Activated CD4-positive, CD25-positive, alpha-beta regulatory T cell treated with anti-CD3 and anti-CD28 coated beads, Interleukin-2, amount 50 U/mL, for 24 hours (primary cell): ENCODE data around the gene TBCEL.
"Not testable (repeated sequence)": the region's sequence is repeated elsewhere in the genome, so short reads cannot be mapped to it uniquely, and the experiment has no call there.

Source experiments
- ATAC-seq, 2 donors: fragments of 150-1000 bp; cut with Tn5 transposase; one replicate each; pipeline ENCODE4 v1.10.0; 2021; ENCODE audit warnings: mild to moderate bottlenecking in 1 of 2, moderate library complexity in 1 of 2

TBCEL gene, protein sequence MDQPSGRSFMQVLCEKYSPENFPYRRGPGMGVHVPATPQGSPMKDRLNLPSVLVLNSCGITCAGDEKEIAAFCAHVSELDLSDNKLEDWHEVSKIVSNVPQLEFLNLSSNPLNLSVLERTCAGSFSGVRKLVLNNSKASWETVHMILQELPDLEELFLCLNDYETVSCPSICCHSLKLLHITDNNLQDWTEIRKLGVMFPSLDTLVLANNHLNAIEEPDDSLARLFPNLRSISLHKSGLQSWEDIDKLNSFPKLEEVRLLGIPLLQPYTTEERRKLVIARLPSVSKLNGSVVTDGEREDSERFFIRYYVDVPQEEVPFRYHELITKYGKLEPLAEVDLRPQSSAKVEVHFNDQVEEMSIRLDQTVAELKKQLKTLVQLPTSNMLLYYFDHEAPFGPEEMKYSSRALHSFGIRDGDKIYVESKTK

DNA sequence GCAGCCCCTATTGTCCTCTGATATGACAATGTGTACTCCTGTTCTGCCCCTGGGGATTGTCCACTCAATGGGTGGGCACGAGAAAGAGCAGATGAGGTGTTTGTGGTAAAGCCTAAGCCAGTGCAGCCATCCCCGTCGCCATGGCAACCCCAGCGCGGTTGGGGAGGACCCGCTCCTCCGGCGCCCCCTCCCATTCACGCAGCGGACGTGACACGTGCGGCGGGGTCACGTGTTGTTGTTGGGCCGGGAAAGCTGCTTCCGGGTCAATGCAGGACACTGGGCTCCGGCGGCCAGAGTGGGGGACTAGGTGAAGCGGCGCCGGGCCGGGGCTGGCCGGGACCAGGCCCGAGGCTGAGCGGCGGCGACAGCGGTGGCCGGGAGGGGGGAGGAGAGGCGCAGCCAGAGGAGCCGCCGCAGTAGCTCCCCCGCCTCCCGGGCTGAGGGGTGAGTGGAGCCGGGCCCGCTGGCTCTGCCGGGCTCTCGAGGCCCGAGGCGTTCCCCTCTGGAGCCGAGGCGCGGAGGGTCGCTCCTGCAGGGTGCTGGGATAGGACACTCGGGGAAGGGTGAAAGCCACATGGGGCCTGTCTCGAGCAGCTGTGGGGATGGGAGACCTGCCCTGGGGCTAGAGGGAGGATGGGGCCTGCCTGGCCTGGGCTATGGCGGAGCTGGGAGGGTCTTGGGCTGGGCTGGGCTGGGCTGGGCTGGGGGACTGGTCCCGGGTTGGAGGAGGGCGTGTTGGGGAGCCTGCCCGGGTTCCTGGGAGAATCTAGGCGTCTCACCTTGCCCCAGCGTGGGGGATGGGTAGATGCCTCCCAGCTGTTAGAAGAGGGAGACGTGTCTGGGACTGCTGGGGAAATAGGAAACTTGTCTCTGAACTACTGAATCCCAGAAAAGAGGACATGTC, at the start of gene TBCEL:
TBCEL (plus strand) TSS at position 255 of the 904 bp plus-strand sequence. CDS start 21,589 bp downstream, outside the sequence.
- peak; percentile 86 to 87 for ATAC-seq

DNA sequence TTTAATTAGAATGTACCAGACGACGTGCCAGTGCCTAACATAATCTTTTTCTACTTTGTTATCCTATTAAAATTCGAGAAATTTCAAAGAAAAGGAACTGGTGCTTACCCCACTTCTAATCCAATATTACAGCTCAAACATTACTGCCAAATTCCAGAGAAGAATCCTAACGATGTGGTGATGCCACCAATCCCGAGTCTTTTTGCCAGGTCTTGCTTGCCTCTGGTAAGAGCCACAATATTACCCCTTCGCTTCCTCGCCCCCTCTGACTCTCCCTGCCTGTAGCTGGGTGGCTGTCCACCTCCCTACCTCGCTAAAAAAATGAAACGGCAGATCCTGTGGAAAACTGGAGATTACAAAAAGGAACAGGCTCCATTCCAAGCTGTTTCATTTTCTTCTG, 49.4 kb upstream of the TBCEL start:
- no peak for ATAC-seq

DNA sequence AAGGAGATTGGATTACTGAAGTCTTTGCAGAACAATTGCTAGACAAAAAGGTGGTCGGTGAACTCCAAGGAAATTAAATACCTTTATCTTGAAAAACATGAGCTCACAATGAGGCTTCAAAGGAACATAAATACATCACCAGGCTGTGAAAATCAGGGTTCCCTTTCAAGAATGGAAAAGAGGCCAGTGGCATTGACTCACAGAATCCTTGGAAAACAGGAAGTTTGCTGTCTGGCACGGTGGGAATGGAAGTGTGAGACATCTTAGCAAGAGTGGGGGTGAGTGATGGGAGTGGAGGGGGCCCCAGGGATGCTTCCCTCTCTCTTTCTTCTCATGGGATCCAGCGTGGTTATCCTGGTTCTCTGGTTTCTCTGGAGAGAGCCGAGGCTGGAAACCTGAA, 48.9 kb upstream of the TBCEL start:
- ATAC-seq = no peak

DNA sequence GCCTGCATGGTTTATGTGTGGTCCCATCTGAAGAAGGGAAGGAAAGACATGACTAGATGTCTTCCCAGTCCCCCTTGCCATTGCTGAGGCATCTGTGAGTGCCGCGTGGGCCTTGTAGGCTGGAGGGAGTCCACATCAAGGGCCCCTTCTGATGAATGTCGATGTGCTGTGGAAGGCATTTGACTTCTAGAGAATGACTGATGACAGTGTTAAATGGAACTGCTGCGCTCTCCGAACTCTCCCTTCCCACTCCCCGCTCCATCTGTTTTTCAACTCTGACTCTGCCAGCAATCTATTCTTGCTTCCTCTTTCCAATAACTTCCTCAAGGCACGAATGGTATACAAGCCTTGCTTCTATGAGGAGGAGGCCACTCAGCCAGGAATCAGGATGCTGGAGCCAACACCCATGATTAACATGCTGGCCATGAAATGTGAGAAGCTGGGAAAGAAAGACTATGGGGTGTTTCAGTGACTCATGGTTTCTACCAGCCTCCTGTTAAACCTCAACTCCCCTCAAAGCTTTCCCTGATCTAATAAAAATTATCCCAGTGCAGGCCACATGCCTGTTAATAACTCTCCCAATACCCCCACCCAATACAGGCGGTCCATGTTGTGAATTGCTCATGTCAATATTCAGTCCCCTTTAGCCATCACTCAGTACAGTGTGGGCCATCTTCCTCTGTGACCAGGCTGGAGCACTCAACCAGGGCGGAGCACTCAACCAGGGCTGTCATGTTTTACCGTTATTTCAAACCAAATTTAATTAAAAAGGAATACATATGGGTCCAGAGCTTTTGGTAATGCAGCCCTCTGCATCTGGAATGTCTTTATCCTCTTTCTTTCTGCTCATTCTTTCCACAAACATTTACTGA, 46.4 kb upstream of the TBCEL start:
- ATAC-seq = no peak

DNA sequence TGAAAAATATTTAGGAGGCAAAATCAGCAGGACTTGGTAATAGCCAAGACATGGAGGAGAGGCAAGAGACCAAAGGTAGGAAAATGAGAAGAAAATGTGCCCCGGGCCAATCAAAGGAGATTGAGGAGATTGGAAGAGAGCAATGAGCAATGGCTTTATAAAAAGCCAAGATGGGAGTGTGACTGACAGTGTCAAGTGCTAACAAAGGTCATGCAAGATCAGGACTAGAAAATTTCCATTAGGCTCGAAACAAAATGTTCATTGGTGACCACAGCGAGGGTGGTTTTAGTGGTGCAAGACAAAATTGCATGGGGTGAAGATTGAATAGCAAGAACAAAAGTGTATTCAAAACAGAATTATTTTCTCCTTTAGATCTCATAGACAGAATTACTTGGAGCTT, 45.2 kb upstream of the TBCEL start:
- no peak for ATAC-seq

DNA sequence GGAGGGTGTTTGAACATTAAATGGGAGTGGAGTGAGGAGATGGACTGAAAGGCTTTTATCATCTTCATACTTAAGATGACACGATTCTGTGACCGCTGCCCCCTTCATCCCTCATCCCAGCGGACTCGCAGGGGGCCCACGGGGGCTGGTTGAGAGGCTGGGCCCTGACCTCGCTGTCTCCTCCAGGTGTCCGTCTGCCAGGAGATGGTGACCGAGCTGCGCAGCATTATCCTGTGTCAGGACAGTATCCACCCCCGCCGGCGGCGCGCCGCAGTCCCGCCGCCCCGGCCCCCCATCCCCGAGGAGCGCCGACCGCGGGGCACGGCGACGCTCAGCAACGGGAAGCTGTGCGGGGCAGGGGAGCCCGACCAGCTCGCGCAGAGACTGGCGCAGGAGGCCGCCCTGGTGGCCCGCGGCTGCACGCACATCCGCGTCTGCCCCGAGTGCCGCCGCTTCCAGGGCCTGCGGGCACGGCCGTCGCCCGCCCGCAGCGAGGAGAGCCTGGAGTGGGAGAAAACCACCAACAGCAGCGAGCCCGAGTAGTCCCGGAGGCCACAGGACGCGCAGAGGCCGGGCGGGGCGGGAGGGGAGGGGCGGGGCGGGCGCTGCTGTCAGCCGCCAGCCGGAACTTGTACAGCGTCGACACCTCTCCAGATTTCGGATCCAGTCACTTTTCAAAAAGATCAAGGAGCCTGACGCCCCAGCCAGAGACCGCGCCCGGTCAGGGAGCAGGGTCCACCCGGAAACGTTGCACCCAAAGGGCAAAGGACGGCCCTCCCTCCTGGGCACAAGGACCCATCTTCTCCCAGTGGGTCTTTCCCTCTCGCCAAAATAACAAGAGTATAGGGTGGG, 38.0 kb upstream of the TBCEL start:
- peak; percentile 66 to 72 for ATAC-seq

DNA sequence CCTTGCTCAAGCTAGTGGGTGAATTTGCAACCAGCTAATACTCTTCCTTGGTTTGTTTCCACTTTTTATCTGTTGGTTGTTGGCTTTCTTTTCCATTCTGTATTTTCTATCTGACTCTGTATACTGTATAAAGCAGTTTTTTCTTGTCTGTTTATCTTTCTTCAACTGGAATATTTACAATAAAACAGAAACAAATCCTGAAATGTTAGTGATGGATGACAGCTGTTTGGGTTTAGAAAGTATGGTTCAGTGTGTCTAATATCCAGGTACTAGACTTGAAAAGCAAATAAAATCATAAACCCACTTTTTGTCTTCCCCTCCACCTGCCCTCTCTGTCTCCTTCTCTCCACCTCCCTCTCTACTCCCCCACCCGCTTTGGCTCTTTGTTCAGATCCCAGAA, 35.3 kb upstream of the TBCEL start:
- no peak for ATAC-seq

DNA sequence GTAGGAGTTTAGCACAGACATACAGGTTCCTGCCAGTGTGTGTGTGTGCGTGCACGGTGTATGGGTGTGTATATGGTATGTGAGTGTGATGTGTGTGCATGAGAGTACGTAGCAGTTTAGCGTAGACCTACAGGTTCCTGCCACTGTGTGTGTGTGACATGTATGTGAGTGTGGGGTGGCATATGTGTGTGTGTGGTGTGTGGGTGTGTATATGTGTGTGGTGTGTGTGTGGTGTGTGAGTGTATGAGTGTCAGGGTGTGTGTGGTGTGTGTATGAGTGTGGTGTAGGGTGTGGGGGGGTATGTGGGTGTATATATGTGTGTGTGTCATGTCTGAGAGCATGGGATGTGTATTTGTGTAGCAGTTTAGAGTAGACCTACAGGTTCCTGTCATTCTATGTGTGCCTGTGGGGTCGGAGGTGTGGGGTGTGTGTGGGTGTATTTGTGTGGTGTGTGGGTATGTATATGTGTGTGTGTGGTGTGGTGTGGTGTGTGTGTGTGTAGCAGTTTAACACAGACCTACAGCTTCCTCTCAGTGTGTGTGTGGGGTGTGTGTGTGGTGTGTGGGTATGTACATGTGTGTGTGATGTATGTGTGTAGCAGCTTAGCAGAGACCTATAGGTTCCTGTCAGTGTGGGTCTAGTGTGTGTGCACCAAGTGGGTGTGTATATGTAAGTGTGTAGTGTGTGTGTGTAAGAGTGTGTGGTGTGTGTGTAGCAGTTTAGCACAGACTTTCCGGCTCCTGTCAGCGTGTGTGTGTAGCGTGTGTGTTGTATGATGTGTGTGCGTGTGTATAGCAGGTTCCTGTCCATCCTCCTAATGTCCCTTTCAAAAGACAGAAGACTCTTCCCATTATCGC, 31.8 kb upstream of the TBCEL start:
- ATAC-seq = no peak

DNA sequence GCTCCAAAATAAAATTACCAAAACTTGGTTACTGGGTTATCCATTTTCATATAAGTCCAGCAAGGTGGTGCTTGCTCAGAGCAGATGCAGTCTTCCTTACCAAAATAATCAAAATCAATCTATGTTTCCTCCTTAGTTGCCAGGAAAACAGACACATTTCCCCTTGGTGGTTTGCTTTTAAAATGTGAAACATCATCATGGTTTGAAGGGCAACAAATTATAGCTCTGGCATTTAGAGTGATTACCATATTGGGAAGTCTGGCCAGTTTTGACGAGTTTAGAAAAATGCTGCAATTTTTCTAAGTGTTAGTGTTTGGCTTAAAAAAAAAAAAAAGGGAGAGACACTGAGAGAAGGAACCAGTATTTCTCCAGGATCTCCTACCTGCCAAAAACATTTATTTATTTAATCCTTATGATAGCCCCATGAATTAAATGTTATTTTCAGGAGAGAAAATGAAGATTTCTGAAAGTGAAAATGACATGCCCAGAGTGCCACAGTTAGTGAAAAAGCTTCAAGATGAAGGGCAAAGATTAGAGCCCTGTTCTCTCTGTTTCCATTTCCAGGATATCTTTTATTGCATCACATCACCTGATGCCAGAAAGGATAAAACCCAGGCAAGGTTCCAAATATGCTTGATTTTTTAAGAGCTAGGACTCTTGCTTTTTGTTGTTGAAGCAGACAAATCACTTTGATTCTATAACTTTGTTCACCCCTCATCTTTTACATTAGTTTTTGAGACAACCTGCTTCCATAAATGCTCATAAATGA, 29.6 kb upstream of the TBCEL start:
- no peak for ATAC-seq

DNA sequence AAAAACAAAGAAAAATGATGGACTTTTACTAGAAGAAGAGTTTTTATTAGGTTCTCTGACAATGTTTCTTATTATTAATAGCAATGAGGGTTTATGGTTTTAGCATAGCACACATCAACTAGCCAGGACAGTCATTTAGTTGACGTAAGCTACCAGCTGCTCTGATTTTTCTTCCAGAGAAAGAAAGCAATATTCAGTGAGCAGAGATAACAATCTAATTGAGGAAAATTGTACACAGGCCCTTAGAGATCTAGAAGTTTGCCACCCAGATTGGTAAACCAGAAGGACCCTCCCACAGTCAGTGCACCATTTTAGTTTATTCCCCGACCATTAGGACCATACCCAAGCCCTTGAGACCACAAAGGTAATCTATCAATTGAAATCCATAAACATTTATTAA, 28.7 kb upstream of the TBCEL start:
- no peak for ATAC-seq

DNA sequence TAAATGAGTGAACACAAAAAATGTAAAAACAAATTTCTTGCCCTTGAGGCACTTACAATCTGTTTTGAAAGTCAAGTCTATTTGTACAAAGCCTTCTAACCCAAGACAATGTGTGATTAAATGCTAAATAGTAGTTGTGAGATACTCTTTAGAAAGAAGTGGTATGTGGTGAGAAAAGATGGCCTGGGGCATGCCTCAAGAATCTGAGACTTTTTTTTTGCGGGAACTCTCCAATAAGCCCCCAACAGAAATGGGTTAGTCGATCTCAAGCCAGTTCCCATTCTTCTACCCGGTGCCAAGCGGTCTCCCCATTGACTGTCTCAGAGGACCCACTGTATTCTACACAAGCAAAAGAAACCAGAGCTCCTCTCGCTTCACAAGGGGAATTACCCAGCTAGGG, 26.9 kb upstream of the TBCEL start:
- no peak for ATAC-seq

DNA sequence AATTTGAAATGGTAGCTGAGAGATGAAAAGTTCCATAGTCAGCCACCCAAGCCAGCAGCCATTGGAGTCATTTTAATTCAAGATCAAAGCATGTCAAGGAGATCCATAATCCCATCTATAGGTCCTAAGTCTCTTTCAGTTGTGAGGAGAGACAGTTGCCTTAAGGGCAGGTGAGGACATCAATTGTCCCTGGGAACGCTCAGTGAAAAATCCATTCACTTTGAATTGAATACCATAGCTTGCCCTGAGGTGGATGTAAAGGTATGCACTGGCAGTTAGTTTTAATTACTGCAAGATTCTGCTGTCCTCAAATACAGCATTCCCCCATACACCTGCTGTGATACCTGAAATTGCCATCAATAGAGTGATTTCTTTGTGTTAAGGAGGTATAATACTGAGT, 25.3 kb upstream of the TBCEL start:
- no peak for ATAC-seq

DNA sequence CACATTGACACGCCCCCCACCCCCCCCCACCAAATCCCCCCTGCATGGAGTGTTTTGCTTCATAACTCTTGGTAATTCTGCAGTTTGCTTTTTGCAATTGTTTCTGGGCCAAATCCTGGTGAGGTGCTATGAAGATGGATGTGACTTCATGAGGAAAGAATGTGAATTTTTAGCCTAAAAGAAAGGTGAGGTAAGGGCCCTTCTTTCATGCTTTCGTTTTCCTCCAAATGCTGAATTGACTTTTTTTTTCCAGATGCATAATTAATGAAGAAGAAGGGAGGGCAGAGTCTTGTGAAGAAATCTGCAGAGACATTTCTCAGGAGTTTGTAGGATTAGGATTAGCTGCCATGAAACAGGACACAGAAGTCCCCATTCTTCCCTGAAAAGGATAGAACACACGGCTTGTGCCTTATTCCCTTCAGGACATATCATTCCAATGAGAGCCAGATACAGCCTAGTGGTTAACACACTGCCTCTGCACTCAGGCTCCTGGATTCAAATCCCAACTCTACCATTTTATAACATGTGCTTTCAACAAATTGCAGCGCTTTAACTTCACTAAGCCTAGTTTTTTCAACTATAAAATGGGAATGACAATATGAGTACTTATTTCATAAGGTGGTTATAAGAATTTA, 19.6 kb upstream of the TBCEL start:
- no peak for ATAC-seq

DNA sequence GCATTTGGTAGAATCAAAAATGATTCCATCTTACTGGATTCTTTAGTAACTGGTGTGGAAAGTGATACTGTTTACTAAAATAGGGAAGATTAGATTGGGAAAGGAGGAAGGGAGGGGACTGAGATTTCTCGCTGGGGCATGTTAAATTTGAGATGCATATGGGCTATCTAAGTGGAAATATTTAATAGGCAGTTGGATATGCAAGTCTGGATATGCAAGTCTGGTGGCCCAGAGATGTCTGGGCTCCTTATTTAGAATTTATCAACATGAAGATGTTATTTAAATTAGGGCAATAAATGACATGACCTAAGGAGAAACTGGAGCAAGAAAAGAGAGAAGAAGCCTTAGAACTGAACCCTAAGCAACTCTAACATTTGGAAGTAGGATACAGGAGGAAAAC, 17.0 kb upstream of the TBCEL start:
- ATAC-seq = no peak

DNA sequence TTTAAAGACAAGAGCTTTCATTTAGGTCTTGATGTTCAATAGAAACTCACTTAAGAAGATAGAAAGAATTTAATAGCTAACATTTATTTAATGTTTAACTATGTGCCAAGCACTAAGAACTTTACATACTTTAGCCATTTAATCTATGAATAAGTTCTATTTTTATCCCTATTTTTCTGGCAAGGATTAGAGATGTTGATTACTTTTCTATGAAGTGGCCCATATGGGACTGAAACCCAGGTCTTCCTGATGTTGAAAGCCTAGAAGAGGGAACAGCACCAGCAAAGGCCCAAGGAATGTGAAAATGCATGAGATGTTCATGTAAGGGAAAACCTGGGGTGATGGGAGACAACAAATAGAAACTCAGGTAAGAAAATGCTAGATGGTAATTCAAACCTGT, 15.4 kb upstream of the TBCEL start:
- no peak for ATAC-seq

DNA sequence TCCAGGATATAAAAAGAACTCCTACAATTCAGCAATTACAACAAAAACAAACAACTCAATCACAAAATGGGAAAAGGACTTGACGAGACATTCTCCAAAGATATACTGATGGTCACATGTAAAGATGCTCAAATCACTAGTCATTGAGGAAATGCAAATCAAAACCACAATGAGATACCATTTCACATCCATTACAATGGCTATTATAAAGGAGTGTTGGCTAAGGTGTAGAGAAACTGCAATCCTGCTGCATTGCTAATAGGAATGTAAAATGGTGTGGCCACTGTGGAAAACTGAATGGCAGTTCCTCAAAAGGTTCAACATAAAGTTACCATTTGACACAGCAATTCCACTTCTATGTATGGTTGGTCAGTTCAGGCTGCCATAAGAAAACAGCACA, 11.8 kb upstream of the TBCEL start:
- ATAC-seq = no peak

DNA sequence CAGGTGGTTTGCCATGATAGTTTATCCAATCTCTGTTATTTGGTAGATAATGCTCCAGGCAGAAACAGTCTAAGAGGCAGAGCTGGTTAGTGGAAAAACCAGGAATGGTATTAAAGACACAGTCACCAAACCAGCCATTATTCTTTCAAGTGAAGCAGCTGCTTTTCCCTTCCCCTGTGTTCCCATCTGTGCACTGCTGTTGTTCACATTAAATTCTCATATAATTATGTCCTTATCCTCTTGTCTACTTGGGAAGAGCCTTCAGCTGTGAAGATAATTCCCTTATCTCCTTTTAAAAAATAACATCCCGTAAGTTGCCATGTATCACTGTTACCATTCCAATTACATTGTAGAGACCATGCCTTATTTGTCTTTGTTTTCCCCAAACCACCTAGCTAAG, 5.2 kb upstream of the TBCEL start:
- ATAC-seq = no peak

DNA sequence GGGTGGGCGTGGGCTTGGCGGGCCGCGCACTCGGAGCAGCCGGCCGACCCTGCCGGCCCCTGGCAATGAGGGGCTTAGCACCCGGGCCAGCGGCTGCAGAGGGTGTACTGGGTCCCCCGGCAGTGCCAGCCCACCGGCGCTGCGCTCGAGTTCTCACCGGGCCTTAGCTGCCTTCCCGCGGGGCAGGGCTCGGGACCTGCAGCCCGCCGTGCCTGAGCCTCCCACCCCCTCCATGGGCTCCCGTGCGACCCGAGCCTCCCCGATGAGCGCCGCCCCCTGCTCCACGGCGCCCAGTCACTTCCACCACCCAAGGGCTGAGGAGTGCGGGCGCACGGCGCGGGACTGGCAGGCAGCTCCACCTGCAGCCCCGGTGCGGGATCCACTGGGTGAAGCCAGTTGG, 2.2 kb upstream of the TBCEL start:
- ATAC-seq = not testable (repeated sequence)

DNA sequence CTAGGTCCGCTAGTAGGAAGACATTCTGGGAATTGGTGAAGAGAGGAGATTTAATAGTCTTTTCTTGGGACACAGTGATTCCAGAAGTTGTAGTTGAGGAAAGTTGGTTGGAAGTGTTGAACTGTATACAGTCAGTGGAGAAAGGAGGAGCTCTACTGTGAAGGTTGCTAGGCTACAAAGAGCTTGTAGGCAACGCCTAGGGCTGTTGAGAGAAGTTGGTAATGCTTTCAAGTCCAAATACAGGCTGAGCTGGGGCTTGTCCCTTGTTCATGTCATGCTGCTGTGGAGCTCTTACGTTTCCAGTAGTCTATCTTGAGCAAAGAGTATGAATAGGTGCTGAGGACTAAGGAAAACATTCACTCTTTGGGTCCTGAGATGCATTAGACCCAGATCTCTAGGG, 1.1 kb downstream of the TBCEL start:
- no peak for ATAC-seq

DNA sequence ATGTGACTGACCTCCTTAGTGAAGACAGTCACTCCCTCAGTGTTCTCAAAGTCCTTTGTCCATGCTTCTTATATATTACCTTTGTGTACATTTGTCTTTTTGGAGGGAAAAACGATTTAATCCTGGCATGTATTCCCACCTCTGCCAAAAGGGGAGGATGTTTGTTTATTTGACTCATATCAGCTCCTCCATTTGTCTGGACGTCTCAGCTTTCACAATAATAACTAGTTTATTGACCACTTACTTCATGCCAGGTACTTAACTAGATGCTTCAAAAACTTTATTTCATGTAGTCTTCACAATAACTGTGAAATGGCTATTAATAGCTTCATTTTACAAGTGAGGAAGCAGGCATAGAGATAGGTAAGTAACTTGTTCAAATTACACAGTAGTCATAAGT, 5.3 kb downstream of the TBCEL start:
- no peak for ATAC-seq
